ENCODE results near the gene NSDHL.

The NSDHL gene

DNA sequence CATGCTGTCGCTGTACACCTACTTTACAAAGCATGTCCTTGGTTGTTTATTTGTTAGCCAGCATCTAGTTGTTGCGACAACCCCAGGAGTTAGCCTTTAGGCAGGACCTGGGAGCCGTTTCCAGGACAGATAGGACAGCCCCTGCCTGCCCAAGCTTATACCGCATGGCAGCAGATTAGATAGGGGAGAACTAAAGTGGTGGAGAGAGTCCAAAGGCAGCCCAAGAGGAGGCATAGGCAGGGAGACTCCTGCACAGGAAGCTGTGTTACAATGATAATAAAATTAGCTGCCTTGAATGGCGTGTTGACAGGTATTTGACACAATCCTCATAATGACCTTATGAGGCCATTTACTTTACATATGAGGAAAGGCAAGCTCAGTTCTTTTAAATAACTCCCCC lies 13.0 kb downstream of the NSDHL start:
- Histone ChIP-seq H3K9me3 (ENCODE audit: control insufficient read depth, low read length) (no peaks in the 10 kb centered on the region), H3K4me1 (ENCODE audit: control insufficient read depth, insufficient read depth, low read length, poor library complexity, severe bottlenecking) (no peaks in the 10 kb centered on the region), H3K27ac (ENCODE audit: low read depth, low read length, severe bottlenecking) (no peak overlapping the region), H3K4me3 (ENCODE audit: extremely low read depth, insufficient read depth, low read length, poor library complexity, severe bottlenecking) (no peak overlapping the region), H3K36me3 (ENCODE audit: control insufficient read depth, insufficient read depth, low read length) (peaks cover 63% of the 10 kb centered on the region)
- 67% methylated on average over 1 of the region's 5 CpGs; no CpG with 5 or more reads in 1 of the 2 experiments for WGBS, 2 experiments (ENCODE audit: insufficient coverage in 2 of 2)

GRCh38 chrX:152844256-152844655 lies 13.4 kb downstream of the NSDHL start:
- H3K36me3 ChIP-seq (ENCODE audit: control insufficient read depth, insufficient read depth, low read length), result peaks cover 65% of the 10 kb centered on the region
- WGBS, 2 experiments (ENCODE audit: insufficient coverage in 2 of 2), result 80% methylated on average over 3 of the region's 6 CpGs; no CpG with 5 or more reads in 1 of the 2 experiments
- H3K27ac ChIP-seq (ENCODE audit: low read depth, low read length, severe bottlenecking), result no peak overlapping the region
- H3K4me1 ChIP-seq (ENCODE audit: control insufficient read depth, insufficient read depth, low read length, poor library complexity, severe bottlenecking), result no peaks in the 10 kb centered on the region
- no peak overlapping the region for H3K4me3 ChIP-seq (ENCODE audit: extremely low read depth, insufficient read depth, low read length, poor library complexity, severe bottlenecking)
- no peaks in the 10 kb centered on the region for H3K9me3 ChIP-seq (ENCODE audit: control insufficient read depth, low read length)

- Histone ChIP-seq H3K27ac (ENCODE audit: low read depth, low read length, severe bottlenecking) (no peak overlapping the region), H3K9me3 (ENCODE audit: control insufficient read depth, low read length) (no peaks in the 10 kb centered on the region), H3K4me3 (ENCODE audit: extremely low read depth, insufficient read depth, low read length, poor library complexity, severe bottlenecking) (no peak overlapping the region), H3K4me1 (ENCODE audit: control insufficient read depth, insufficient read depth, low read length, poor library complexity, severe bottlenecking) (no peaks in the 10 kb centered on the region), H3K36me3 (ENCODE audit: control insufficient read depth, insufficient read depth, low read length) (peaks cover 71% of the 10 kb centered on the region)
- 97 to 100% methylated on average over 2 to 6 of the region's 17 CpGs for WGBS, 2 experiments (ENCODE audit: insufficient coverage in 2 of 2)
Observed at GRCh38 chrX:152845618-152846240, 14.9 kb downstream of the NSDHL start.

DNA sequence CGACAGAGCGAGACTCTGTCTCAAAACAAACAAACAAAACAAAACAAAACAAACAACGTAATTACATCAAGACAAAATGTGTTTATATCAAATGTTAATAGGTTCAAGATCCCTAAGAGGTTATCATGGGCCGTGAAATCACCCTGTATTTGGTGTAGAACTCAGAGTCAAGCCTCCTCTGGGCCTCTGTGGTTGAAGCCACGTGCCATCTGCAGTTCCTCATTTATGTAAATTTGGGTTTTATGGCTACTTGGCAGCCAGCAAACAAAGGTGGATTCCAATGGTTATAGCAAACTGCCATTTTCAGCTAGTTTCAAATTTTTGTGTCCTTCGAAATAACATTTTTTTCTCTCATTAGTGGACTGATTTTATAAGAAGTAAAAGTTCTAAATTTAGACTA lies 16.4 kb downstream of the NSDHL start:
- Histone ChIP-seq H3K4me1 (ENCODE audit: control insufficient read depth, insufficient read depth, low read length, poor library complexity, severe bottlenecking) (no peaks in the 10 kb centered on the region), H3K27ac (ENCODE audit: low read depth, low read length, severe bottlenecking) (no peak overlapping the region), H3K4me3 (ENCODE audit: extremely low read depth, insufficient read depth, low read length, poor library complexity, severe bottlenecking) (no peak overlapping the region), H3K9me3 (ENCODE audit: control insufficient read depth, low read length) (no peaks in the 10 kb centered on the region), H3K36me3 (ENCODE audit: control insufficient read depth, insufficient read depth, low read length) (peaks cover 79% of the 10 kb centered on the region)
- no CpG with 5 or more reads among the region's 6 CpGs for WGBS, 2 experiments (ENCODE audit: insufficient coverage in 2 of 2)

DNA sequence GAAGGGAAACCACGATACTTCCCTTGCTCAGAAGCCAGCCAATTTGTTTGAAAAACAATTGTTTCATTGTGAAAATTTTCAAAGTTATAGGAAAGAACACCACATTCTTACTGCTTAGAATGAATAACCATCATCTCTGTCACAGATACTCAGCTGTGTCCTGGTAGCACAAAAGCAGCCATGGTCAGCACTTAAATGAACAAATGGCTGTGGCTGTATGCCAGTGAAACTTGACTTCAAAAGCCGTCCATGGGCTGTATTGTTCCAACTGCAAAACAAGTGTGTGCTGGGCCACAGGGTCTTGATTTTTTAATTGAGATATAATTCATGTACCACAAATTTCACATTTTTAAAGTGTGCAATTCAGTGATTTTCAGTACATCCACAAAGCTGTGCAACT lies 19.6 kb downstream of the NSDHL start:
- Histone ChIP-seq H3K4me1 (ENCODE audit: control insufficient read depth, insufficient read depth, low read length, poor library complexity, severe bottlenecking) (no peaks in the 10 kb centered on the region), H3K27ac (ENCODE audit: low read depth, low read length, severe bottlenecking) (no peak overlapping the region), H3K36me3 (ENCODE audit: control insufficient read depth, insufficient read depth, low read length) (peaks cover 70% of the 10 kb centered on the region), H3K9me3 (ENCODE audit: control insufficient read depth, low read length) (no peaks in the 10 kb centered on the region), H3K4me3 (ENCODE audit: extremely low read depth, insufficient read depth, low read length, poor library complexity, severe bottlenecking) (no peak overlapping the region)
- no CpG with 5 or more reads among the region's 2 CpGs for WGBS, 2 experiments (ENCODE audit: insufficient coverage in 2 of 2)

- Histone ChIP-seq H3K9me3 (ENCODE audit: control insufficient read depth, low read length) (no peaks in the 10 kb centered on the region), H3K27ac (ENCODE audit: low read depth, low read length, severe bottlenecking) (no peak overlapping the region), H3K4me3 (ENCODE audit: extremely low read depth, insufficient read depth, low read length, poor library complexity, severe bottlenecking) (no peak overlapping the region), H3K4me1 (ENCODE audit: control insufficient read depth, insufficient read depth, low read length, poor library complexity, severe bottlenecking) (no peaks in the 10 kb centered on the region), H3K36me3 (ENCODE audit: control insufficient read depth, insufficient read depth, low read length) (peaks cover 72% of the 10 kb centered on the region)
- WGBS, 2 experiments (ENCODE audit: insufficient coverage in 2 of 2), result 100% methylated on average over 1 to 3 of the region's 7 CpGs
Observed at GRCh38 chrX:152853986-152854385, 23.1 kb downstream of the NSDHL start.

DNA sequence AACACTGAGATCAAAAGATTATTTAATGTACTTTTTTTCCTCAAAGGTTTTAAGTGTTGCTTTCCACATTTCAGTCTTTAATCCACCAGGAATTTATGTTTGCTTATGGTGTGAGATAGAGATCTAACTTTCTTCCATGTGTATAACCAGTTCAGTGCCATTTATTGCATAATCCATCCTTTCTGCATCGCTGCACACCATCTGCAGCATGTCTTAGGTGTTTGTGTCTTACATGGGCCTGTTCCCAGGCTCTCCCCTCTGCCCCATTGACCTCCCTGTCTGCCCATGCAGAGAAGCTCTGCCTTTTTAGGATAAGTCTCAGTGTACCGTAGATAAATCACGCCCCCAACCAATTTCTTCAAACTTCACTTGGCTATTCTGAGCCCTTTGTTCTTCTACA lies 30.3 kb downstream of the NSDHL start:
- 83% methylated on average over 1 of the region's 3 CpGs; no CpG with 5 or more reads in 1 of the 2 experiments for WGBS, 2 experiments (ENCODE audit: insufficient coverage in 2 of 2)
- Histone ChIP-seq H3K36me3 (ENCODE audit: control insufficient read depth, insufficient read depth, low read length) (peaks cover 84% of the 10 kb centered on the region), H3K4me1 (ENCODE audit: control insufficient read depth, insufficient read depth, low read length, poor library complexity, severe bottlenecking) (no peaks in the 10 kb centered on the region), H3K27ac (ENCODE audit: low read depth, low read length, severe bottlenecking) (no peak overlapping the region), H3K4me3 (ENCODE audit: extremely low read depth, insufficient read depth, low read length, poor library complexity, severe bottlenecking) (no peak overlapping the region), H3K9me3 (ENCODE audit: control insufficient read depth, low read length) (no peaks in the 10 kb centered on the region)

DNA sequence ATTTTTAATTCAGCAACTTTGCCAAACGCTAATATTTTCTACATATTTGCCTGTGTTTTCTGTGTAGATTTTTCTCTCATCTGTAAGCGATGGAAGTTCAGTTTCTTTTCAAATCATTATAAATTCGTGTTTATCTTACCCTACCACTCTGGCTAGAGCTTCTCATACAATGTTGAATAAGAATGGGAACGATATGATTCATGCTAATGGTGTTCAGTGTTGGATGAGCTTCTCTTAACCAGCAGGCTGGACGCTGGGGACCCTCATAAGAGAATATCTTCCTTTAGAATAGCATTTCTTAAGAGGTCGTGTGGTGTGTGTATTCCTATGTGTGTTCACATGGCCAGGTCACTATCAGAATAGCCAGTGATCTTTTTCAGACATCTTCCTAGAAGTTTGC lies 31.0 kb downstream of the NSDHL start:
- Histone ChIP-seq H3K9me3 (ENCODE audit: control insufficient read depth, low read length) (no peaks in the 10 kb centered on the region), H3K4me1 (ENCODE audit: control insufficient read depth, insufficient read depth, low read length, poor library complexity, severe bottlenecking) (no peaks in the 10 kb centered on the region), H3K36me3 (ENCODE audit: control insufficient read depth, insufficient read depth, low read length) (peaks cover 82% of the 10 kb centered on the region), H3K4me3 (ENCODE audit: extremely low read depth, insufficient read depth, low read length, poor library complexity, severe bottlenecking) (no peak overlapping the region), H3K27ac (ENCODE audit: low read depth, low read length, severe bottlenecking) (no peak overlapping the region)
- WGBS, 2 experiments (ENCODE audit: insufficient coverage in 2 of 2), result no CpG with 5 or more reads among the region's 6 CpGs

- no peak overlapping the region for H3K4me3 ChIP-seq (ENCODE audit: extremely low read depth, insufficient read depth, low read length, poor library complexity, severe bottlenecking)
- H3K27ac ChIP-seq (ENCODE audit: low read depth, low read length, severe bottlenecking), result no peak overlapping the region
- H3K9me3 ChIP-seq (ENCODE audit: control insufficient read depth, low read length), result no peaks in the 10 kb centered on the region
- WGBS, 2 experiments (ENCODE audit: insufficient coverage in 2 of 2), result 95 to 97% methylated on average over 10 to 11 of the region's 17 CpGs
- H3K36me3 ChIP-seq (ENCODE audit: control insufficient read depth, insufficient read depth, low read length), result peaks cover 79% of the 10 kb centered on the region
- H3K4me1 ChIP-seq (ENCODE audit: control insufficient read depth, insufficient read depth, low read length, poor library complexity, severe bottlenecking), result no peaks in the 10 kb centered on the region
Observed at GRCh38 chrX:152865232-152865920, 34.5 kb downstream of the NSDHL start.

GRCh38 chrX:152866386-152866785 lies 35.5 kb downstream of the NSDHL start:
- Histone ChIP-seq H3K36me3 (ENCODE audit: control insufficient read depth, insufficient read depth, low read length) (peaks cover 73% of the 10 kb centered on the region), H3K27ac (ENCODE audit: low read depth, low read length, severe bottlenecking) (no peak overlapping the region), H3K9me3 (ENCODE audit: control insufficient read depth, low read length) (no peaks in the 10 kb centered on the region), H3K4me1 (ENCODE audit: control insufficient read depth, insufficient read depth, low read length, poor library complexity, severe bottlenecking) (no peaks in the 10 kb centered on the region), H3K4me3 (ENCODE audit: extremely low read depth, insufficient read depth, low read length, poor library complexity, severe bottlenecking) (no peak overlapping the region)
- WGBS, 2 experiments (ENCODE audit: insufficient coverage in 2 of 2), result 83 to 100% methylated on average over 2 of the region's 5 CpGs

- peaks cover 48% of the 10 kb centered on the region for H3K36me3 ChIP-seq (ENCODE audit: control insufficient read depth, insufficient read depth, low read length)
- WGBS, 2 experiments (ENCODE audit: insufficient coverage in 2 of 2), result 100% methylated on average over 2 to 4 of the region's 7 CpGs
- no peaks in the 10 kb centered on the region for H3K9me3 ChIP-seq (ENCODE audit: control insufficient read depth, low read length)
- H3K4me1 ChIP-seq (ENCODE audit: control insufficient read depth, insufficient read depth, low read length, poor library complexity, severe bottlenecking), result no peaks in the 10 kb centered on the region
- no peak overlapping the region for H3K4me3 ChIP-seq (ENCODE audit: extremely low read depth, insufficient read depth, low read length, poor library complexity, severe bottlenecking)
- no peak overlapping the region for H3K27ac ChIP-seq (ENCODE audit: low read depth, low read length, severe bottlenecking)
Observed at GRCh38 chrX:152869972-152870371, 39.1 kb downstream of the NSDHL start.

All from mesodermal cell (in vitro differentiated cells).